Measurements from ENCODE around the gene ZSCAN2.
A peak's percentile ranks its signal among the peaks of the same experiment; 100 is the strongest.
"Not testable (repeated sequence)": the region's sequence is repeated elsewhere in the genome, so short reads cannot be mapped to it uniquely, and the experiment has no call there.

The ZSCAN2 gene

GRCh38 chr15:84642640-84643039, 41.8 kb downstream of the ZSCAN2 start:
- DNase-seq, result not testable (repeated sequence)

GRCh38 chr15:84643838-84644237, 43.0 kb downstream of the ZSCAN2 start:
- DNase-seq, result no peak

- DNase-seq, result no peak
These were observed 44.7 kb downstream of the ZSCAN2 start for GRCh38 chr15:84645496-84645895.

GRCh38 chr15:84645997-84646396, 45.2 kb downstream of the ZSCAN2 start:
- DNase-seq, result no peak

GRCh38 chr15:84647726-84648125, 46.9 kb downstream of the ZSCAN2 start:
- no peak for DNase-seq

- DNase-seq, result no peak
These were observed 47.7 kb downstream of the ZSCAN2 start for GRCh38 chr15:84648539-84648938.

- no peak for DNase-seq
These were observed 48.9 kb downstream of the ZSCAN2 start for GRCh38 chr15:84649706-84650105.

- DNase-seq, result no peak
These were observed 52.7 kb downstream of the ZSCAN2 start for GRCh38 chr15:84653584-84653909.

GRCh38 chr15:84653910-84654688, 53.3 kb downstream of the ZSCAN2 start, which contains the start of gene WDR73:
TSS of gene WDR73 (minus strand) at chr15:84654283. CDS start at chr15:84654274, 9 bp downstream.
- DNase-seq, result peak; percentile 80

GRCh38 chr15:84654689-84655453, 54.1 kb downstream of the ZSCAN2 start:
- no peak for DNase-seq

GRCh38 chr15:84656972-84657371, 56.2 kb downstream of the ZSCAN2 start:
- no peak for DNase-seq

GRCh38 chr15:84657748-84658079, 56.9 kb downstream of the ZSCAN2 start:
- no peak for DNase-seq

GRCh38 chr15:84658080-84658787, 57.4 kb downstream of the ZSCAN2 start, which contains the start of gene NMB:
TSS of gene NMB (minus strand) at chr15:84658199. CDS start at chr15:84658152, 47 bp downstream.
- DNase-seq, result peak; percentile 40

- no peak for DNase-seq
These were observed 58.1 kb downstream of the ZSCAN2 start for GRCh38 chr15:84658788-84659411.

GRCh38 chr15:84659904-84660781, 59.3 kb downstream of the ZSCAN2 start:
- no peak for DNase-seq

- no peak for DNase-seq
These were observed 60.2 kb downstream of the ZSCAN2 start for GRCh38 chr15:84661001-84661400.

- DNase-seq, result no peak
These were observed 65.6 kb downstream of the ZSCAN2 start for GRCh38 chr15:84666373-84666772.

- DNase-seq, result no peak
These were observed 67.6 kb downstream of the ZSCAN2 start for GRCh38 chr15:84668221-84668982.

GRCh38 chr15:84669726-84670125, 68.9 kb downstream of the ZSCAN2 start:
- DNase-seq, result no peak

GRCh38 chr15:84671211-84671610, 70.4 kb downstream of the ZSCAN2 start:
- no peak for DNase-seq

Data from GOT3 (cell line).